Measurements from ENCODE around the gene ARV1. TPM values are rescaled to one million over a fixed set of nuclear protein-coding genes. Genes with fewer than 3 reads are reported as not detected.

Gene ARV1
- total and polyA plus RNA-seq, 12 donors: 19.8 to 60.3 (median 26.5) TPM

GRCh38 chr1:231039161-231040018 is 60.5 kb downstream of the ARV1 start:
- H3K27ac ChIP-seq: peak overlapping the region in 9 of 10 donors; percentile 29 to 89 (median 79)
- DNase-seq (peak; percentile 11 to 44), ATAC-seq (peak; percentile 29 to 60 (median 47))
- H3K4me3 ChIP-seq: peak overlapping the region; percentile 44 to 93 (median 80)
- no peak for TF ChIP-seq CTCF (IDR thresholded peaks at IDR 0.05)
- H3K9me3 ChIP-seq: peaks cover 0 to 10% (median 2%) of the 10 kb centered on the region in 11 donors
- peaks cover 2 to 38% (median 22%) of the 10 kb centered on the region in 9 donors for H3K4me1 ChIP-seq
- no peaks in the 10 kb centered on the region for H3K36me3 ChIP-seq
- intact Hi-C loops (cut with DNase I): loop anchor here in 2 of 10 donors (2.0 to 5.0 kb wide), 2 partner anchors 21 to 62 kb away; partner anchors contain the start of genes ARV1 (in 1 of the 2) and TTC13 (in 1 of the 2)
- H3K27me3 ChIP-seq: peaks cover 0 to 32% (median 7%) of the 10 kb centered on the region in 7 donors
- WGBS, 2 donors: 0 to 1% methylated on average over 75 to 91 of the region's 91 CpGs

GRCh38 chr1:231040019-231040799 is 61.3 kb downstream of the ARV1 start, which contains the start of gene FAM89A:
Gene FAM89A, minus strand, starts transcription at chr1:231040254. Its CDS starts 43 bp downstream, at chr1:231040211.
- peak within 1 kb of the TSS in 9 of 10 donors; percentile 37 to 89 (median 79) for H3K27ac ChIP-seq
- peak within 1 kb of the TSS; percentile 44 to 93 (median 80) for H3K4me3 ChIP-seq
- no peaks in the 10 kb centered on the region for H3K36me3 ChIP-seq
- H3K27me3 ChIP-seq: peaks cover 0 to 32% (median 7%) of the 10 kb centered on the region in 7 donors
- H3K9me3 ChIP-seq: peaks cover 0 to 18% (median 7%) of the 10 kb centered on the region in 11 donors
- TF ChIP-seq CTCF (IDR thresholded peaks at IDR 0.05): no peak
- ATAC-seq: peak; percentile 70 to 87 (median 84)
- H3K4me1 ChIP-seq: peaks cover 2 to 38% (median 22%) of the 10 kb centered on the region in 9 donors
- WGBS, 2 donors: 2 to 3% methylated on average over 43 to 82 of the region's 82 CpGs
- DNase-seq: peak; percentile 67 to 72
- intact Hi-C loops (cut with DNase I): loop anchor here in 1 of 10 donors (2.0 kb wide), 1 partner anchor 21 kb away; no protein-coding TSS in a partner anchor

GRCh38 chr1:231040800-231041718 is 62.2 kb downstream of the ARV1 start:
- DNase-seq: peak; percentile 10 to 15
- peaks cover 2 to 34% (median 22%) of the 10 kb centered on the region in 9 donors for H3K4me1 ChIP-seq
- peak overlapping the region in 8 of 10 donors; percentile 64 to 93 (median 82) for H3K4me3 ChIP-seq
- TF ChIP-seq CTCF (IDR thresholded peaks at IDR 0.05): no peak
- 5 to 8% methylated on average over 37 of the region's 37 CpGs for WGBS, 2 donors
- intact Hi-C loops (cut with DNase I): loop anchor here in 1 of 10 donors (2.0 kb wide), 1 partner anchor 20 kb away; no protein-coding TSS in a partner anchor
- peak in 7 of 8 donors; percentile 9 to 35 (median 22) for ATAC-seq
- peak overlapping the region in 8 of 10 donors; percentile 35 to 77 (median 42) for H3K27ac ChIP-seq
- peaks cover 0 to 21% (median 7%) of the 10 kb centered on the region in 11 donors for H3K9me3 ChIP-seq
- no peaks in the 10 kb centered on the region for H3K36me3 ChIP-seq
- H3K27me3 ChIP-seq: peaks cover 0 to 32% (median 7%) of the 10 kb centered on the region in 7 donors
